Diencephalon (tissue), 1 donor: Measurements from ENCODE around the gene INKA2. TPM values are rescaled to one million over a fixed set of nuclear protein-coding genes. Genes with fewer than 3 reads are reported as not detected.

Experiments
- small RNA-seq: library from RNA; depleted of rRNA; stranded (forward); fragments of <200 nt; gene quantifications from one replicate; pipeline ENCODE3, GENCODE V24; 2014
- total RNA-seq: library from RNA; depleted of rRNA; stranded (reverse); fragments of >200 nt; gene quantifications from one replicate; pipeline ENCODE4 v1.2.3, GENCODE V29; 2014

INKA2 gene
- total RNA-seq, result 7.8 TPM

GRCh38 chr1:111739194-111739924 lies at the start of gene INKA2:
INKA2 (minus strand) TSS chr1:111739395; CDS start chr1:111739242, 153 bp downstream.

GRCh38 chr1:111755331-111756123 lies 16.3 kb upstream of the INKA2 start, which contains the start of gene DDX20:
DDX20 (plus strand) TSS chr1:111755901; CDS start chr1:111755925, 24 bp downstream.

Small RNAs within 50 kb of the gene (small RNA-seq; reads per million reads assigned to genes)
- gene INKA2, result 0.21 reads per million

Other genes with a start within 250 kb of the INKA2 start
- gene ADORA3, start 235.8 kb downstream of the INKA2 start, total RNA-seq, result 3.0 TPM
- gene TMIGD3, start 235.8 kb downstream of the INKA2 start, total RNA-seq, result 4.8 TPM
- gene RAP1A, start 119.6 kb downstream of the INKA2 start, total RNA-seq, result 36.9 TPM
- gene DDX20, start 16.5 kb upstream of the INKA2 start, total RNA-seq, result 22.6 TPM